Naive thymus-derived CD4-positive, alpha-beta T cell (primary cell): ENCODE data around the gene ARRB2. TPM values are rescaled to one million over a fixed set of nuclear protein-coding genes. Genes with fewer than 3 reads are reported as not detected.

ENCODE experiments used
- ATAC-seq: fragments of 150-1000 bp; cut with Tn5 transposase; 2 replicates; pipeline ENCODE4 v1.10.0; 2021; ENCODE audit warnings: mild to moderate bottlenecking, moderate library complexity
- CTCF ChIA-PET: fragments of 350-600 bp; sonication (Branson Sonifier 250); formaldehyde crosslinking; loops from one replicate; lab custom pipeline; 2021; ENCODE audit warnings: antibody characterized with exemption; lab: Charles Lee
- POLR2A ChIA-PET: fragments of 350-600 bp; sonication (Branson Sonifier 250); formaldehyde crosslinking; loops from one replicate; lab custom pipeline; 2021; ENCODE audit warnings: antibody characterized with exemption, inconsistent platforms; lab: Charles Lee
- DNase-seq, 9 donors: peaks; one replicate each; pipeline versions ENCODE4 v3.0.0 to v3.0.0-alpha.2; 2020 to 2022; ENCODE audit warnings: mixed read lengths in 1 of 9
- H3K27ac ChIP-seq: one replicate; pipeline ENCODE4 v1.7.0; 2013; ENCODE audit warnings: mild to moderate bottlenecking, low read depth, low read length, moderate library complexity
- H3K27me3 ChIP-seq, 2 donors: one replicate each; pipeline ENCODE4 v1.7.0; 2013; ENCODE audit warnings: low read length in 2 of 2, mild to moderate bottlenecking in 2 of 2, moderate library complexity in 2 of 2; ENCODE audit not compliant: control insufficient read depth in 2 of 2, insufficient read depth in 2 of 2
- H3K36me3 ChIP-seq, 3 experiments: 1 replicate in 2 of 3; 2 replicates in 1 of 3; pipeline ENCODE4 v1.7.0; 2013; ENCODE audit warnings: low read length in 3 of 3, mild to moderate bottlenecking in 3 of 3, moderate library complexity in 1 of 3; ENCODE audit not compliant: insufficient read depth in 3 of 3, control insufficient read depth in 2 of 3
- H3K4me1 ChIP-seq, 2 donors: one replicate each; pipeline ENCODE4 v1.7.0; 2013; ENCODE audit warnings: low read length in 2 of 2, mild to moderate bottlenecking in 2 of 2, moderate library complexity in 1 of 2; ENCODE audit not compliant: control insufficient read depth in 2 of 2, insufficient read depth in 2 of 2
- H3K4me3 ChIP-seq: 2 replicates; pipeline ENCODE4 v1.7.0; 2013; ENCODE audit warnings: mild to moderate bottlenecking, low read length
- H3K9me3 ChIP-seq, 3 experiments: 1 replicate in 2 of 3; 2 replicates in 1 of 3; pipeline ENCODE4 v1.7.0; 2013; ENCODE audit warnings: low read length in 3 of 3; ENCODE audit not compliant: control insufficient read depth in 2 of 3
- H3K27ac Mint-ChIP-seq, 9 donors: one replicate each; pipeline ENCODE4 v1.8.0; 2020 to 2022; ENCODE audit warnings: mixed read lengths in 9 of 9, mild to moderate bottlenecking in 8 of 9, moderate library complexity in 5 of 9, inconsistent platforms in 2 of 9
- H3K27me3 Mint-ChIP-seq, 5 donors: one replicate each; pipeline ENCODE4 v1.8.0; 2021 to 2022; ENCODE audit warnings: mixed read lengths in 5 of 5, mild to moderate bottlenecking in 1 of 5
- H3K36me3 Mint-ChIP-seq, 5 donors: one replicate each; pipeline ENCODE4 v1.8.0; 2020 to 2022; ENCODE audit warnings: mixed read lengths in 5 of 5, mild to moderate bottlenecking in 3 of 5, inconsistent platforms in 1 of 5
- H3K4me1 Mint-ChIP-seq, 7 donors: one replicate each; pipeline ENCODE4 v1.8.0; 2020 to 2022; ENCODE audit warnings: mixed read lengths in 7 of 7, mild to moderate bottlenecking in 3 of 7, inconsistent platforms in 1 of 7
- H3K4me3 Mint-ChIP-seq, 10 donors: one replicate each; pipeline ENCODE4 v1.8.0; 2020 to 2022; ENCODE audit warnings: mild to moderate bottlenecking in 10 of 10, mixed read lengths in 10 of 10, moderate library complexity in 6 of 10, inconsistent platforms in 2 of 10
- H3K9me3 Mint-ChIP-seq, 11 donors: one replicate each; pipeline ENCODE4 v1.8.0; 2020 to 2022; ENCODE audit warnings: mixed read lengths in 11 of 11, mild to moderate bottlenecking in 4 of 11, inconsistent platforms in 1 of 11, moderate library complexity in 1 of 11
- intact Hi-C, 2 donors: fragments of 100-400 bp; cut with micrococcal nuclease; formaldehyde crosslinking; loops; one replicate each; pipeline ENCODE4 v1.15.1; 2023
- polyA plus RNA-seq, 2 donors: library from polyadenylated mRNA; unstranded; fragments of 300-500 nt; fragmentation: Illumina TruSeq; gene quantifications; one replicate each; pipeline ENCODE4 v1.2.3, GENCODE V29; 2021
- total RNA-seq, 6 experiments: library from RNA in 5 of 6; stranded (reverse) in 5 of 6; gene quantifications; 1 replicate in 5 of 6; 2 replicates in 1 of 6; pipeline ENCODE4 v1.2.3 and lab custom pipeline; 2021 to 2026

Gene ARRB2
- total RNA-seq: 100 to 1,000 TPM; 270 to 601 (median 377) TPM
- polyA plus RNA-seq: 10 to 100 TPM; 34.8 to 35.0 TPM
- total RNA-seq (lab: John Stamatoyannopoulos, UW): 126 reads per million, percentile 88 among the genes with 10 or more reads in this experiment

- H3K9me3 Mint-ChIP-seq: peaks cover 0 to 2% (median 0%) of the 10 kb centered on the region in 11 donors
- peaks cover 21 to 63% (median 49%) of the 10 kb centered on the region in 7 donors for H3K4me1 Mint-ChIP-seq
- H3K36me3 Mint-ChIP-seq: peaks cover 0 to 20% (median 3%) of the 10 kb centered on the region in 5 donors
- peaks cover 0 to 4% (median 0%) of the 10 kb centered on the region in 3 experiments for H3K36me3 ChIP-seq
- no peaks in the 10 kb centered on the region for H3K27me3 Mint-ChIP-seq
- H3K9me3 ChIP-seq: no peaks in the 10 kb centered on the region
- ChIA-PET POLR2A (interaction anchor here (0.6 to 5.3 kb wide), 15 partner anchors 11 to 258 kb away, joined by 3 to 48 read pairs (median 5); partner anchors contain the start of genes GLTPD2, MED11, PLD2 and PSMB6), CTCF (interaction anchor here (0.6 to 3.7 kb wide), 17 partner anchors 14 to 566 kb away, joined by 3 to 16 read pairs (median 3); partner anchors contain the start of genes MED11 and PSMB6)
- DNase-seq (peak; percentile 97 to 99 (median 99)), ATAC-seq (peak; percentile 91)
- peak within 1 kb of the TSS; percentile 84 for H3K27ac ChIP-seq
- H3K4me3 Mint-ChIP-seq: peak within 1 kb of the TSS; percentile 89 to 99 (median 97)
- intact Hi-C loops: loop anchor here (1.0 to 10.0 kb wide), 21 partner anchors 21 to 572 kb away; partner anchors contain the start of genes CHRNE (in 2 of the 2), MED11 (in 2 of the 2), MINK1 (in 2 of the 2) and RNF167 (in 2 of the 2)
- H3K4me1 ChIP-seq: peaks cover 28 to 34% of the 10 kb centered on the region in 2 donors
- H3K27me3 ChIP-seq: no peaks in the 10 kb centered on the region
- peak within 1 kb of the TSS; percentile 89 for H3K4me3 ChIP-seq
- H3K27ac Mint-ChIP-seq: peak within 1 kb of the TSS; percentile 69 to 98 (median 92)
These were observed at the start of gene ARRB2 for GRCh38 chr17:4709794-4710692. Gene ARRB2, plus strand, starts transcription at chr17:4710632. Its CDS starts 90 bp downstream, at chr17:4710722.

DNA sequence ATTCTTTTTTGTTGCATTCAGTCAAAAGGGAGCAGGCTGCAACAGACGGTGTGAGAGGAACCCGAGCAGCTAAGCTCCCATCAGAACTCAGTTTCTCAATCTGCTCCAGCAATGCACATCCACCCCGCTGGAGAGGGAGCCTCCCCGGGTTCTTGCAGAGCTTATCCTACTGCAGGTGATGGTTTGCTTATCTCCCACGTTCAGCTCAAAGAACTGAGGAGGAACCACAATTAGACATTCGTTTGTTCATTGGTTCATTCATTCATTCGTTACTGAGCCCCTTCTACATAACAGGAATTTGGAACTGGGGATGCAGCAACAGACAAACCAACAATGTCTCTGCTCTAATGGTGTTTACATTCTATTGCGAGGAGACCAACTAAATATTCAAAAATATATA is 46.7 kb upstream of the ARRB2 start:
- no peaks in the 10 kb centered on the region for H3K4me1 ChIP-seq
- H3K9me3 Mint-ChIP-seq: no peaks in the 10 kb centered on the region
- H3K27me3 ChIP-seq: no peaks in the 10 kb centered on the region
- H3K36me3 ChIP-seq: no peaks in the 10 kb centered on the region
- H3K4me3 ChIP-seq: no peak overlapping the region
- H3K27me3 Mint-ChIP-seq: peaks cover 0 to 15% (median 3%) of the 10 kb centered on the region in 5 donors
- no peak overlapping the region for H3K4me3 Mint-ChIP-seq
- no peak overlapping the region for H3K27ac Mint-ChIP-seq
- H3K4me1 Mint-ChIP-seq: peaks cover 1 to 6% (median 4%) of the 10 kb centered on the region in 7 donors
- H3K27ac ChIP-seq: no peak overlapping the region
- POLR2A ChIA-PET: no interaction called here
- H3K9me3 ChIP-seq: no peaks in the 10 kb centered on the region
- CTCF ChIA-PET: no interaction called here
- no peak for ATAC-seq
- intact Hi-C loops: no loop called here
- DNase-seq: no peak
- H3K36me3 Mint-ChIP-seq: no peaks in the 10 kb centered on the region

DNA sequence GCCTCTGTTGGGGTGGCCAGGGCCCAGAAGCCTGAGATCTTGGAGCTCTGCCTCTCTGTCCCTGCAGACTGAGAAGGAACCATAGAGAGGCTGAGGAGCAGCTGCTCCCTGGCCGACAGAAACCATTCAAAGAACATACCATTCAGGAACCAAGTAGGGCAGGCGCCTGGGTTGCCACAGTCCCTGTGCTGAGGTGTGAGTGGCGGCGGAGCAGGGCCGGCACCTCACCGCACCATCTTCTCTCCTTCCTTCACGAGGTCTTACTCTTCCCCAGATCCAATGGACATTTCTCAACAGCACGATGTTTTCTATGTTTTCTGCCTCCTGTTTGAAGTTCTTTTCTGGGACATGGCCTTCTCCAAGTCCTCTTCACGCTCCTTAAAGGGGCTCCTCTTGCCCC is 46.2 kb upstream of the ARRB2 start:
- H3K27me3 Mint-ChIP-seq: peaks cover 0 to 15% (median 0%) of the 10 kb centered on the region in 5 donors
- H3K36me3 Mint-ChIP-seq: no peaks in the 10 kb centered on the region
- H3K4me3 ChIP-seq: no peak overlapping the region
- no peak for DNase-seq
- H3K27ac Mint-ChIP-seq: peak overlapping the region in 1 of 9 donors; percentile 2
- intact Hi-C loops: no loop called here
- no peaks in the 10 kb centered on the region for H3K9me3 ChIP-seq
- ATAC-seq: no peak
- no peaks in the 10 kb centered on the region for H3K36me3 ChIP-seq
- CTCF ChIA-PET: no interaction called here
- H3K4me3 Mint-ChIP-seq: no peak overlapping the region
- H3K4me1 ChIP-seq: no peaks in the 10 kb centered on the region
- POLR2A ChIA-PET: no interaction called here
- H3K27ac ChIP-seq: no peak overlapping the region
- H3K27me3 ChIP-seq: no peaks in the 10 kb centered on the region
- H3K9me3 Mint-ChIP-seq: no peaks in the 10 kb centered on the region
- peaks cover 0 to 6% (median 4%) of the 10 kb centered on the region in 7 donors for H3K4me1 Mint-ChIP-seq

DNA sequence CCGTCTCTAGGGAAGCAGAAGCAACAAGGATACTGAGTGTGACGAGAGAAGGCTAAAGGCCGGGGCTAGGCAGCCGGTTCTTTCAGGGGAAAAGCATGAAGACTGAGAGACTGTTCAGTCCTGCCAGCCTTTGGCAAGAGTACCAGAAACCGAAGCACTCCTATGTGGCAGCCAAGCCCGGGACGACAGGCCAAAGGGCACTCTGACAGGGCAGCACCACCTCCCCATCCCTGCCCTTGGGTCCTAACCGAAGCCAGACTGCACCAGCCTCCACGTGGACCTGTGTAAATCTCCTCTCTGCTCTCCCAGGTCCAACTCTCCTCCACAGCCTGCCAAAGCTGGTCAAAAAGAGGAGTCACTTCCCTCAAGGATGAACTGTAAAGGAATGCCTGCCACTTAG is 45.4 kb upstream of the ARRB2 start:
- intact Hi-C loops: no loop called here
- H3K36me3 ChIP-seq: no peaks in the 10 kb centered on the region
- Mint-ChIP-seq H3K36me3 (peaks cover 0 to 3% (median 0%) of the 10 kb centered on the region in 5 donors), H3K27me3 (peaks cover 0 to 12% (median 0%) of the 10 kb centered on the region in 5 donors), H3K4me3 (no peak overlapping the region), H3K4me1 (peaks cover 0 to 6% (median 4%) of the 10 kb centered on the region in 7 donors), H3K27ac (peak overlapping the region in 1 of 9 donors; percentile 2), H3K9me3 (no peaks in the 10 kb centered on the region)
- ChIA-PET POLR2A (no interaction called here), CTCF (no interaction called here)
- no peaks in the 10 kb centered on the region for H3K9me3 ChIP-seq
- no peaks in the 10 kb centered on the region for H3K27me3 ChIP-seq
- H3K4me1 ChIP-seq: no peaks in the 10 kb centered on the region
- no peak overlapping the region for H3K4me3 ChIP-seq
- ATAC-seq: no peak
- DNase-seq: no peak
- H3K27ac ChIP-seq: no peak overlapping the region

- Mint-ChIP-seq H3K4me1 (peaks cover 0 to 6% (median 4%) of the 10 kb centered on the region in 7 donors), H3K9me3 (no peaks in the 10 kb centered on the region), H3K27me3 (peaks cover 0 to 12% (median 0%) of the 10 kb centered on the region in 5 donors), H3K4me3 (no peak overlapping the region), H3K27ac (no peak overlapping the region), H3K36me3 (peaks cover 0 to 12% (median 5%) of the 10 kb centered on the region in 5 donors)
- CTCF ChIA-PET: no interaction called here
- Histone ChIP-seq H3K36me3 (peaks cover 0 to 7% (median 0%) of the 10 kb centered on the region in 3 experiments), H3K4me3 (no peak overlapping the region), H3K27ac (no peak overlapping the region), H3K4me1 (no peaks in the 10 kb centered on the region), H3K27me3 (no peaks in the 10 kb centered on the region), H3K9me3 (no peaks in the 10 kb centered on the region)
- POLR2A ChIA-PET: no interaction called here
- DNase-seq (no peak), ATAC-seq (no peak)
- intact Hi-C loops: no loop called here
These were observed 44.1 kb upstream of the ARRB2 start for GRCh38 chr17:4666296-4666695.

GRCh38 chr17:4667166-4667565 is 43.3 kb upstream of the ARRB2 start:
- ChIA-PET CTCF (no interaction called here), POLR2A (no interaction called here)
- H3K4me1 Mint-ChIP-seq: peaks cover 0 to 6% (median 4%) of the 10 kb centered on the region in 7 donors
- Histone ChIP-seq H3K27me3 (no peaks in the 10 kb centered on the region), H3K9me3 (no peaks in the 10 kb centered on the region), H3K4me3 (no peak overlapping the region), H3K27ac (no peak overlapping the region), H3K4me1 (no peaks in the 10 kb centered on the region), H3K36me3 (peaks cover 0 to 15% (median 0%) of the 10 kb centered on the region in 3 experiments)
- H3K36me3 Mint-ChIP-seq: peaks cover 3 to 15% (median 10%) of the 10 kb centered on the region in 5 donors
- H3K4me3 Mint-ChIP-seq: no peak overlapping the region
- ATAC-seq (no peak), DNase-seq (no peak)
- intact Hi-C loops: no loop called here
- peak overlapping the region in 1 of 9 donors; percentile 2 for H3K27ac Mint-ChIP-seq
- H3K9me3 Mint-ChIP-seq: no peaks in the 10 kb centered on the region
- H3K27me3 Mint-ChIP-seq: peaks cover 0 to 12% (median 0%) of the 10 kb centered on the region in 5 donors
